Prostate gland (tissue), 2 donors: ENCODE results near the gene LAMA2. TPM values are rescaled to one million over a fixed set of nuclear protein-coding genes. Genes with fewer than 3 reads are reported as not detected.

Source experiments
- DNase-seq: peaks from one replicate; pipeline ENCODE4 v3.0.0-alpha.2; 2019; ENCODE audit warnings: low spot score
- H3K27ac ChIP-seq, 2 donors: fragments of 200-600 bp; sonication (generic); 2 replicates each; pipeline ENCODE4 v1.5.1; 2017 to 2019
- H3K27me3 ChIP-seq: fragments of 200-600 bp; sonication (generic); replicated peaks from 2 replicates; pipeline ENCODE4 v1.5.1; 2019; ENCODE audit not compliant: insufficient read depth
- H3K36me3 ChIP-seq, 2 donors: fragments of 200-600 bp; sonication (generic); 1 replicate in 1 of 2; 2 replicates in 1 of 2; pipeline versions ENCODE4 v1.5.1 to v1.8.1; 2017 to 2019
- H3K4me1 ChIP-seq: fragments of 200-600 bp; sonication (generic); replicated peaks from 2 replicates; pipeline ENCODE4 v1.5.1; 2019
- H3K4me3 ChIP-seq, 2 donors: fragments of 200-600 bp; sonication (generic); 2 replicates each; pipeline ENCODE4 v1.5.1; 2017 to 2019
- H3K9me3 ChIP-seq: fragments of 200-600 bp; sonication (generic); 2 replicates; pipeline ENCODE4 v1.5.1; 2017
- POLR2A ChIP-seq: fragments of 450-650 bp; IDR thresholded peaks from one replicate; pipeline ENCODE4 v1.6.1; 2016; ENCODE audit warnings: antibody characterized with exemption, mild to moderate bottlenecking
- POLR2AphosphoS5 ChIP-seq: sonication (generic); formaldehyde crosslinking; IDR thresholded peaks from one replicate; pipeline ENCODE4 v1.6.1; 2017; ENCODE audit warnings: antibody characterized with exemption
- WGBS: methylation state at CpG from one replicate; pipeline ENCODE4 v1.1.5; 2018; 5-methylcytosine and 5-hydroxymethylcytosine counted together
- intact Hi-C: fragments of 100-400 bp; cut with DNase I; formaldehyde crosslinking; loops from one replicate; pipeline ENCODE4 v1.14.2; 2022
- total RNA-seq, 2 donors: library from RNA; depleted of rRNA; stranded (reverse); fragments of >200 nt; gene quantifications; one replicate each; pipeline ENCODE4 v1.1.0, GENCODE V29; 2016
- TF ChIP-seq, protein P1 (sequence below), 4 experiments: fragments of 200-600 bp in 2 of 4; fragments of 450-650 bp in 2 of 4; sonication (generic) in 2 of 4; IDR thresholded peaks; 1 replicate in 3 of 4; 2 replicates in 1 of 4; pipeline ENCODE4 v1.5.1; 2016 to 2019; ENCODE audit warnings: antibody characterized with exemption in 4 of 4, mild to moderate bottlenecking in 2 of 4, moderate library complexity in 2 of 4

LAMA2 gene
- total RNA-seq, 2 donors from 2014 or later, result 10.1 to 89.1 TPM

DNA sequence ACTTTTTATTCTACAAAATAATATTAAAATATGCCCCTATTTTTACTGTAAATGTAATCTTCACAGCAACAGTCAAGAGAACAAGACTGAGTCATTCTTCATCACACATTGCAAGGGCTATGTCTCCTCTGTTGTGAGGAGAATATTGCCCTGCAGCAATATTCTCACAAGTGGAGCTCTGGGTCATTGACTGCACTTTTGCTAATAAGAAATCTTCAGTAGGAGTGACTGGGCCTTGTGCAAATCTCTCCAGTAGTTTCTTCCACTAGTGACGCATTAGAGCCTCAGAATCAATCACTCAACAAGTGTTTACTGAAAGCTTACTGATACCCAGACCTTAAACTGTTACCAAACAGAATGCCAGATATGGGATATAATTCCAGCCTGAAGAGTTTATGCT is 49.1 kb downstream of the LAMA2 start:
- no peaks in the 10 kb centered on the region for H3K36me3 ChIP-seq
- DNase-seq, result no peak
- WGBS, result 81% methylated on average over 1 of the region's 1 CpG
- H3K4me1 ChIP-seq, result no peaks in the 10 kb centered on the region
- H3K27me3 ChIP-seq, result no peaks in the 10 kb centered on the region
- H3K4me3 ChIP-seq, result no peak overlapping the region
- intact Hi-C loops, result no loop called here
- no peaks in the 10 kb centered on the region for H3K9me3 ChIP-seq
- TF ChIP-seq POLR2AphosphoS5, result no peak
- TF ChIP-seq, protein P1, sequence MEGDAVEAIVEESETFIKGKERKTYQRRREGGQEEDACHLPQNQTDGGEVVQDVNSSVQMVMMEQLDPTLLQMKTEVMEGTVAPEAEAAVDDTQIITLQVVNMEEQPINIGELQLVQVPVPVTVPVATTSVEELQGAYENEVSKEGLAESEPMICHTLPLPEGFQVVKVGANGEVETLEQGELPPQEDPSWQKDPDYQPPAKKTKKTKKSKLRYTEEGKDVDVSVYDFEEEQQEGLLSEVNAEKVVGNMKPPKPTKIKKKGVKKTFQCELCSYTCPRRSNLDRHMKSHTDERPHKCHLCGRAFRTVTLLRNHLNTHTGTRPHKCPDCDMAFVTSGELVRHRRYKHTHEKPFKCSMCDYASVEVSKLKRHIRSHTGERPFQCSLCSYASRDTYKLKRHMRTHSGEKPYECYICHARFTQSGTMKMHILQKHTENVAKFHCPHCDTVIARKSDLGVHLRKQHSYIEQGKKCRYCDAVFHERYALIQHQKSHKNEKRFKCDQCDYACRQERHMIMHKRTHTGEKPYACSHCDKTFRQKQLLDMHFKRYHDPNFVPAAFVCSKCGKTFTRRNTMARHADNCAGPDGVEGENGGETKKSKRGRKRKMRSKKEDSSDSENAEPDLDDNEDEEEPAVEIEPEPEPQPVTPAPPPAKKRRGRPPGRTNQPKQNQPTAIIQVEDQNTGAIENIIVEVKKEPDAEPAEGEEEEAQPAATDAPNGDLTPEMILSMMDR (IDR thresholded peaks at IDR 0.05), result no peak
- no peak for TF ChIP-seq POLR2A
- no peak overlapping the region for H3K27ac ChIP-seq

DNA sequence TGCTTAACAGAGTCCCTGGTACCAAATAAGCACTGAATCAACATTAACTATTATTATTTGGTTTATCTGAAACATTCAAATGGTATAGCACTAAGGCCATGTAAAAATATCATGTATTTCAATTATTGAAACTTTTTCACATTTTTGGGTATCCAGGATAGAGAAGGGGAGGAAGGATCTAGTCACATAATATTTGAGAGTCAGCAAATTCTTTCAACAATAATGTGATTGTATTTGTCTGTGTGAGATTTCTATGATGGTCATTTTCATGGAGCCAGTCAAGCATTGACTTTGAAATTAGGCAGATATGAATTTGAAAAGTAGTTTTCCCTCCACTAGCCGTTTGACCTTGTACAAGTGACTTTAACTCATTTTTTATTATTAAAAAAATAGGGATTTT is 67.9 kb downstream of the LAMA2 start:
- H3K4me1 ChIP-seq, result no peaks in the 10 kb centered on the region
- 79% methylated on average over 1 of the region's 1 CpG for WGBS
- intact Hi-C loops, result no loop called here
- no peak overlapping the region for H3K4me3 ChIP-seq
- DNase-seq, result no peak
- H3K27me3 ChIP-seq, result no peaks in the 10 kb centered on the region
- H3K36me3 ChIP-seq, result no peaks in the 10 kb centered on the region
- TF ChIP-seq POLR2A, result no peak
- no peak overlapping the region for H3K27ac ChIP-seq
- no peaks in the 10 kb centered on the region for H3K9me3 ChIP-seq

DNA sequence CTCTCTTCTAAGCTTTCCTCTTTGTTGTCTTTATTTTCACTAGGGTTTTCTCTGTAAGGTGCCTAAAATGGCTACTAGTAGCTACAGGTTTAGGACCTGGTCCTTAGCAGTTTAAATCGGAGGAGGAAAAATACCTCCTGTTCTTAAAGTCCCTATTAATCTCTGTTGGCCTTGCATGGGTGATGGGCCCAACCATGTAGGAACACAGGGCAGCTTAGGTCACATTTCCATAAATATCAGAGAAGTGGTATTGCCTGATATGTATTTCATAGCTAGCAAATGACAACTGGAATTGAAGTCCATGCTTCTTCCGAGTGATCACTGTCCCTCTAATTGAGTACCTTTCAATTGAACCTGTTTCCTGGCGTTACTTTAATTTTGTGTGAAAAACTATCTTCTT is 70.0 kb downstream of the LAMA2 start:
- DNase-seq, result no peak
- Histone ChIP-seq H3K27me3 (no peaks in the 10 kb centered on the region), H3K27ac (no peak overlapping the region), H3K4me1 (no peaks in the 10 kb centered on the region), H3K9me3 (no peaks in the 10 kb centered on the region), H3K4me3 (no peak overlapping the region), H3K36me3 (no peaks in the 10 kb centered on the region)
- 90% methylated on average over 3 of the region's 3 CpGs for WGBS
- intact Hi-C loops, result no loop called here
- TF ChIP-seq POLR2AphosphoS5 (no peak), POLR2A (no peak)
- TF ChIP-seq, protein P1 (IDR thresholded peaks at IDR 0.05), result no peak

GRCh38 chr6:128954308-128955043 is 71.5 kb downstream of the LAMA2 start:
- Histone ChIP-seq H3K9me3 (no peaks in the 10 kb centered on the region), H3K4me3 (no peak overlapping the region), H3K27ac (no peak overlapping the region), H3K36me3 (no peaks in the 10 kb centered on the region), H3K4me1 (no peaks in the 10 kb centered on the region), H3K27me3 (no peaks in the 10 kb centered on the region)
- intact Hi-C loops, result no loop called here
- 42% methylated on average over 1 of the region's 1 CpG for WGBS
- DNase-seq, result no peak
- TF ChIP-seq POLR2AphosphoS5 (no peak), POLR2A (no peak)
- TF ChIP-seq, protein P1 (IDR thresholded peaks at IDR 0.05), result no peak

DNA sequence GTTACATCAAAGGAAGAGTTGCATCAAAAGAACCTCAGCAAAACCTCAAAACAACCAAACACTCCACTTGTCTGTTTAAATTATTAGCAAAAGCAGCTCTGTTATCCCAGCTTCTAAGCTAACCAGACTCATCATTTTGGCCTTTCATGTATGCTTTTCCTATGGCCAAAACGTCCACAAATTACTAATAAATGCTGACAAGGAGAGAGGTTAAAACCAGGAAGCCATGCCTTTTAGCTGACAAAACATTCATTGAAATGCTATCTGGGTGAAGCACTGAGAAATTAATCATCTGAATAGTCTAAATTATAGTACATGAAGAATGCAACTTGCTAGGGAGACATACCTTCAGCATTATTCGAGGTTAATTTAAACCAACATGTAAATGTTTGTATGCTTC is 80.6 kb downstream of the LAMA2 start:
- 59% methylated on average over 2 of the region's 2 CpGs for WGBS
- Histone ChIP-seq H3K27me3 (no peaks in the 10 kb centered on the region), H3K36me3 (no peaks in the 10 kb centered on the region), H3K4me3 (no peak overlapping the region), H3K9me3 (no peaks in the 10 kb centered on the region), H3K27ac (no peak overlapping the region), H3K4me1 (no peaks in the 10 kb centered on the region)
- TF ChIP-seq, protein P1 (IDR thresholded peaks at IDR 0.05), result no peak
- DNase-seq, result no peak
- intact Hi-C loops, result no loop called here
